Dedifferentiated amniotic fluid mesenchymal stem cell (primary cell): Measurements from ENCODE around the gene CHIC2.

Experiments
- DNase-seq: peaks from one replicate; pipeline ENCODE4 v3.0.0-alpha.2; 2016; ENCODE audit errors: extremely low spot score

CHIC2 gene

GRCh38 chr4:54093324-54094240 lies 29.2 kb upstream of the CHIC2 start:
- no peak for DNase-seq

GRCh38 chr4:54092405-54093323 lies 28.3 kb upstream of the CHIC2 start:
- no peak for DNase-seq

DNA sequence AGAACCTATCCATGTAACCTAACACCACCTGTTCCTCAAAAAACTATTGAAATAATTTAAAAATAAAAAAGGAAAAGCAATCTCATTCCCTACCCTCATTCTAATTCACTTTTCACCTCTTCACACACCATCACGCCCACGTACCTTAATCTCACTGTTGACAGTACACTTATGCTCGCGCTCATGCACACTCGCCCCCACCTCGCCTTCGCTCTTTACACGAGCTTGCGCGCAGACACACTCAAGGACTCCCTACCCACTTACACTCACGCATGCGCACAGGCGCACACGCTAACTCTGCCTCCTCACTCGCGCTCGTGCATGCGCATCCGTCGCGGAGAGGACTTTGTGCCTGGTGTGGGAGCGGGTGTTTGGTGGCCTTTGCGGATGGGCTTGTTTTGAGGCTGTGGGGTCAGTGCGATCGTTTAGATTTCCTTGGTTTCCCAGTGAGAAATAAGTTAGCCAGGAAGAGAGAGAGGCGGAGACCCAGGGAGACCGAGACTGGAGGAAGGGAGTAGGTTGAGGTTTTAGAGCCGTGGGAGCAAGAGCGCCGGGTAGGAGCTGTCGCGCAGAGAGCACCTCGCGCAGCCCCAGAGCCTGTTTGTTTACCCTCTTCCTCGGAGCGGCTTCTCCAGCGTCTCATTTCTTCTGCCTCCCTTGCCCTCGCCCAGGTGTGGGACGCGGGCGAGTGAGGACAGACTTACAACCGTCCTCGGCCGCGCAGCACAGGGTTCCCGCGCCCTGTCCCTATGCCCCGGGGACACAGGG lies 27.4 kb upstream of the CHIC2 start:
- peak; percentile 70 for DNase-seq

DNA sequence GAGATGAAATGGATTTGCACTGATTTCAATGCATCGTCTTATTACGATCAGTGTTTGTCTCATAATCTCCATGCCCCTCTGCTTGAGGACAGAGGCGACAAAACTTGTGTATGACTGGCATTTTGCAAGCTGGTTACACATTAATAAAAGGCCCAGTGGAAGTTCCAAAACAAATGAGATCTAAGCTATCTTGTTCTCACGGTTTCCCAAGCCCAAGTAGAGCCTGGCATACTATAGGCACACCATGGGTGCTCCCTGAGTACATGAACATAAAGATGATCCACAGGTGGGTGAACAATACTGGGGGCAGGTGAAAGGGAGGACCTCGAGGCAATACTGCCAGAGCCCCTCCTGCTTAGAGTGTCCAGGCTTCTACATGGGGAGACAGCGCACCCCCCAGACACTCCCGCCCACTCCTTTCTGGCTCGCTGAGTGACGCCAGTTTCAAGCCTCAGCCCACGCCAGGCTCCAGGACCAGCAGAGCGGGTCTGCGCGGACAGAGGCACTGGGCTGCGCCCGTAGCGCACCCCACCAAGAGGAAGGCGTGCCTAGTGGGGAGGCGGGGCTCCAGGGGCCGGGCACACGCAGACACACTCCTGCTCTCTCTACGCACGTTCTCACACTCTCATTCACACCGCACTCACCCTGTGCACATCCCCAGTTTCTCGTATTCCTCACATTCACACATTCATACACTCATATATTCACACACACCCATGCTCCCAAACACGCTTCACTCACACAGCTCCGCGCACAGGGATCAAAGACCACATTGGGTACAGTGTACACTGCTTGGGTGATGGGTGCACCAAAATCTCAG lies 26.6 kb upstream of the CHIC2 start:
- DNase-seq, result no peak

- no peak for DNase-seq
These were observed 26.0 kb upstream of the CHIC2 start for GRCh38 chr4:54090404-54090803.

DNA sequence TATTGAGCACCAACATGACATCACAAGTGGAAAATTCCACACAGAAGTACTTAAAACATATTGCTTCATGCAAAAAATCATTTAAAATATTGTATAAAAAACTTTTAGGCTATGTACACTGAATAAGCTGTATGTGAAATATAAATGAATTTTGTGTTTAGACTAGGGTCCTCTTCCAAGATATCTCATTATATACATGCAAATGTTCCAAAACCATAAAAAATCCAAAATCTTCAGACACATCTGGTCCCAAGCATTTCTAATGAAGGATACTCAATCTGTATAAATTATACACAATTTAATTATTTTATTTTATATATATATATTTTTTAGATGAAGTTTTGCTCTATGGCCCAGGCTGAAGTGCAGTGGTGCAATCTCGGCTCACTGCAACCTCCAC lies 25.5 kb upstream of the CHIC2 start:
- DNase-seq, result no peak

- peak; percentile 88 for DNase-seq
These were observed 20.9 kb upstream of the CHIC2 start for GRCh38 chr4:54085284-54085683.

GRCh38 chr4:54082168-54082567 lies 17.8 kb upstream of the CHIC2 start:
- DNase-seq, result peak; percentile 97

DNA sequence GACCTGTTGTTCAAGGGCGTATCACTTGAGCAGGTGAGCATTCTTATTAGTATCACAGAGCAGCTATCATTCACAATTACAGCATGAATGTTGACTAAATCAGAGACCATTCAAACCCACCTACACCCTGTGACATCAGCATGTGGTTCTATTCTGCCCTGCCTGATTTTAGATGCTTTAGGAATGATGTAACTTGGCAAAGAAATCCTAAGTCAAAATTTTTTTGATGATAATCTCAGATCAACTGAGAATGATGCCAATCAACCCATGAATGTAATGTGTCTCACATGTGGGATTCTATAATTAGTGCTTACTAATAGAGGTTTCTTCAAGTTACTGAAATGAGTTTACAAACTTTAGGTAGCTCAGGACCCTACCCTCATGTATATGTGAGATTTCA lies 13.4 kb upstream of the CHIC2 start:
- DNase-seq, result peak; percentile 49

- DNase-seq, result no peak
These were observed 12.3 kb upstream of the CHIC2 start for GRCh38 chr4:54076673-54077072.

- no peak for DNase-seq
These were observed 10.0 kb upstream of the CHIC2 start for GRCh38 chr4:54074381-54074780.

DNA sequence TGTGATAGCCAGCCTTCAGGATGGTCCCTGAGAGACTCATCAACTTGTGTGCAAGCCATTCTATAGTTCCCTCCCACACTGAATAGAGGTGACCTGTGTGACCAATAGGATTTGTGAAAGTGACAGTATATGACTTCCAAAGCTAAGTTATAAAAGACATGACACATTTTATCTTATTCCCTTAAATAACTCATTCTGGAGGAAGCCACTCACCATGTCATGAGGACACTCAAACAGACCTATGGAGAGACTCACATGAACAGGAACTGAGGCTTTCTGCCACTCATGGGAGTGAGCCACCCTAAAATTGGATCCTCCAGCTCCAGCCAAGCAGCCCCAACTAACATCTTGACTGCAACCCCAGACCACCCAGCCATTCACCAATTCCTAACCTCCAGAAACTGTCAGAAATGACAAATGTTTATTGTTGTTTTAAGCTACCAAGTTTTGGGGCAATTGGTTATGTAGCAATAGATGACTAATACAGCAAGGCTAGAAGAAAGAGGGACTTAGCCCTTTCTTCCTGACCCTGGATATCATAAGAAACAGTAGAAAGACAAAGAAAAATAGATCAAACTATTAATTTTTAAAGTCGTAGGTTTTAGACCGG lies 9.0 kb upstream of the CHIC2 start:
- DNase-seq, result no peak

DNA sequence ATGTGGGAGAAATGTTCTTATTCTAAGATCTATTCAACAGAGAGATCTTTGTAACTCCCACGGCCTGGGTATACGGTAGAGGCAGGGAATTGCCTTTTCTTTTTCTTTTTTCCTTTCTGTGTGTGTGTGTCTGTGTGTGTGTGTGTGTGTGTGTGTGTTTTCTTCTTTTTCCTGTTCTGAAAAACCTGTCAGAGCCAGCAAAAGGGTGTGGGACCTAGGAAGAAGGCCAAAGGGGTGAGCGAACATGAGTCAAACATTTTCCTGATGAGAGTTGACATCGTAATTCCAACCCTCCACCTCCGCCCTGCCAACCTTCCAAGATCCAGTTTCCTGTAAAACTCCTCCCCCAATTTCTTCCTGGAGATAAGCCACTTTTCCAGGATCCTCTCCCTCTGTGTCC lies 2.8 kb upstream of the CHIC2 start:
- peak; percentile 65 for DNase-seq

DNA sequence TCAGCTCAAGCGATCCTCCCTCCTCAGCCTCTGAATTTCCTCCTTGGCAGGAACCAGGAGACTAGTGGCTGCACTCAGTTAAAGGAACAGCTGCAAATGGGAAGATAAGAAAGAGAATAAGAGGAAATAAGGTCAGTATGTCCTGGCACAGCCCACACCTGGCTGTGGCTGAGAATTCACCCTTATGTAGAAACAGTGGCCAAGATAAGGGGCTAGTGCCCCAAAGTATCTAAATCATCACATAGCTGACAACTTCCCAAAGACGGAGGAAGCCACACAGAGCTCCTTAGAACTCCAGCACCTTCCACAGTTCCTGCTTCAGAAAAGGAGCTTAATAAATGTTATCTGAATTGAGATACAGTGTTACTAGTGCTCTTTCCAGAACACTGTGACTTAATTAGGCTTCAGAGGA lies 2.3 kb upstream of the CHIC2 start:
- no peak for DNase-seq

DNA sequence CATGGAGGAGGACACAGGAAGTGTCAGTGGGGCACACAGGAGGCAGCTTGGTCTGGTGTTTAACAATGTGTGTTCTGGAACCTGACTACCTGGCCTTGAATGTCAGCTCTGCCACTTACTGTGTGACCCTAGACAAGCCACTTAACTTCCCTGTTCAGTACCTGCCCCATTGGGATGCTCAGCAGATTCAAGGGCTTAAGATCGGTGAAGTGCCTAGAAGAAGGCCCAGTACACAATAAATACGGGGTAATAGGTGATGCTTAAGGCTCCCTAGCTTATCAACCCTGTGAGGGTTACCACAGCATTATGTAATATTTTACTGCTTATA lies 1.6 kb upstream of the CHIC2 start:
- no peak for DNase-seq

DNA sequence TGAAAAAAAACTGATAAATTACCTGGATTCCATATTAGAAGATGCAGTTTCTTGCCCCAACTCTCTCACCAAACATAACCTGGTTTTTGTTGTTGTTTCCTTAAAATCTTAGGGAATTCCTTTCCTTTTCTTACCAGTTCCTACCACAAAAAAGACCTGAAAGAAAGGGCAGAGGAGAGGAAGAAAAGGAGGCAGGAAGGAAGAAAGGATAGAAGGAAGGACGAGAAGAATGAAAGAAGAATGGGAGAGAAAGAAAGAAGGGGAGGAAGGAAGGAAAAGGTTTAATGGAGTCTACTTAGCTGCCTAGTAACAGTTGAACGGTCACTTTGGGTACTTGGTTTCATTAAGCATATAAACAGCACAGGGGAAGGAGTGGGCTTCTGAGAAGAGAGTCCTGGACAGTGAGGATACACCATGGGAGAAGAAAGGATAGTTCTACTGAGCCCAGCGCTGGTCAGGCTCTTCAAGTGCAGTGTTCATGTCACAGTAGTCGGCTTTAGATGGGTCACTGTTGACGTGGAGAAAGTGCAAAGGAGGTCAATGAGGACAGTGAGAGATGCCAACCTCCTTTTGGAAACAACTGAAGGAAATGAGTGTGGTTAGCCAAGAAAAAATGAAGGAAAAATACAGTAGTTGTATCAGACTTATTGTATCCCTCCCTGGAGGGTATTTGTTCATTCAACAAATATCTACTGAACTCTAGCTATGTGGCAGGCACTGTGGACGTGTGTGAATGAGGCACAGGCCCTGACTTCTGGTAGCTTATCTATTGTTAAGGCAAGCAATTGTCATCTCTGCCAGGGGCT lies 1.1 kb upstream of the CHIC2 start:
- no peak for DNase-seq

- DNase-seq, result no peak
These were observed 578 bp downstream of the CHIC2 start for GRCh38 chr4:54063737-54064316.

DNA sequence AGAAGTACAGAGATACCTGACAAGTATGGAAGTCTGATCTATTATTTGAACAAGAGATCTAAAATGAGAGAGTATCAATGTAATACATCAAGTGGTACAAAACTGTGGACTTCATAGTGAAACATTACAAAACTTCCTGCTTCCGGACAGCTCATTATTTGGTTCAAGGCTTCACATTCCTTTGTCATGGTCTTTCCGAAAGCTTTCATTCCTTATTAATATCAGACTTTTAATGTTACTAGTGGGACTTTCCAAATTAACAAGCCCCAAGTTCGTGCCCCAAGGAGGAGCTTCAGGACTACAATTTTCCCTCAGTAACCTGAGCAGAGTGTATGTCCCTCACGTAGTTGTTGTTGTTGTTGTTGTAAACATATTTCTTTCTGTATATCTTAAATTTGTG lies 1.2 kb downstream of the CHIC2 start:
- peak; percentile 28 for DNase-seq

DNA sequence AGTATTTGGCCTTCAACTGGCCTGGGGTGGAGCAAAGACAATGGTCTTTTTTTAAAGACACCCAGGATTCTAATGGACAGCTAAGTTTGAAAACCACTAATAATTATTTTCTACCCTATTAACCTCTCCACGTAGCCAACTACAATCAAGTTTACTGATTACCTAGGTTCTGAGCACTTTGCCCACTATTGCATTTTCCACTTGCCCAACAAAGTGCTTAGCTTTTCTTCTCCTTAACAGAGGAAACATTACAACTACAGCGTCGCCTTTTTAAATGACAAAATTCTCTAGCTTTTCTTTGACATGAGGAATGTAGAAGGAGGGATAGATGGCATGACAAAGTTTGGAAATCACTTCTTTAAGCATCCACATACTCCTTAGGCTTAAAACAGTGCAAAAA lies 2.0 kb downstream of the CHIC2 start:
- no peak for DNase-seq

DNA sequence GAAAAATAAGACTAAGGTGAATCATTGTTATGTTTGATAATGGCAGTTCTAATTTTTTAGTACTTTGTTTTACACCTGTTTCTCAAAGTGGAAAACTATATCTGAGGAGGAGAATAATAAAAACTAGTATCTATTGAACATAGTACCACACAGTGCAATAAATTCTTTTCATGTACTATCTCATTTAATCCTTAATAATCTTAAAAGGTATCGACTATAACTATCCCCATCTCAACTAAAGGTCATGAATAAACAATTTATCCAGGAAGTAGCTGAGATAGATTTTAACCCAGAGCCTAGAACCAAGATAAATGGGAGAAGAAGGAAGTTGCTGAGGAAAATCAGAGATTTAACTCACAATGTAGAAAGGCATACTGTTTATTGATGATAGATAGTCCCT lies 2.5 kb downstream of the CHIC2 start:
- DNase-seq, result no peak
